HEK293 (cell line): ENCODE results near the gene C4orf17.

Experiments
- CTCF ChIP-seq: fragments of 450-650 bp; formaldehyde crosslinking; IDR thresholded peaks from 2 replicates; pipeline ENCODE4 v1.5.1; 2016; ENCODE audit warnings: missing biosample characterization, missing genetic modification characterization
- ZBTB21 ChIP-seq: fragments of 450-650 bp; formaldehyde crosslinking; IDR thresholded peaks from 2 replicates; pipeline ENCODE4 v1.5.1; 2017; ENCODE audit warnings: missing biosample characterization, missing genetic modification characterization
- ZFP3 ChIP-seq: fragments of 450-650 bp; formaldehyde crosslinking; IDR thresholded peaks from 2 replicates; pipeline ENCODE4 v1.5.1; 2016; ENCODE audit warnings: low read depth, missing biosample characterization, missing genetic modification characterization
- ZFP41 ChIP-seq: fragments of 450-650 bp; formaldehyde crosslinking; IDR thresholded peaks from 2 replicates; pipeline ENCODE4 v1.5.1; 2016; ENCODE audit warnings: missing biosample characterization, missing genetic modification characterization, borderline replicate concordance
- ZNF133 ChIP-seq: fragments of 450-650 bp; formaldehyde crosslinking; IDR thresholded peaks from 2 replicates; pipeline ENCODE4 v1.5.1; 2016; ENCODE audit warnings: missing biosample characterization, missing genetic modification characterization
- ZNF274 ChIP-seq, 2 experiments: fragments of 200-500 bp in 1 of 2; fragments of 450-650 bp in 1 of 2; sonication (Bioruptor generic) in 1 of 2; formaldehyde crosslinking in 1 of 2; IDR thresholded peaks; 2 replicates each; pipeline versions ENCODE4 v1.5.1 to v1.6.1; 2014 to 2016; ENCODE audit warnings: borderline replicate concordance in 1 of 2, inconsistent platforms in 1 of 2, low read length in 1 of 2, missing biosample characterization in 1 of 2, missing genetic modification characterization in 1 of 2
- ZNF571 ChIP-seq: fragments of 450-650 bp; formaldehyde crosslinking; IDR thresholded peaks from 2 replicates; pipeline ENCODE4 v1.5.0; 2017; ENCODE audit warnings: missing biosample characterization, missing genetic modification characterization
- ZNF626 ChIP-seq: fragments of 450-650 bp; sonication (Bioruptor Pico); formaldehyde crosslinking; IDR thresholded peaks from 2 replicates; pipeline ENCODE4 v1.5.1; 2018; ENCODE audit warnings: missing biosample characterization, missing genetic modification characterization, inconsistent platforms
- ZNF747 ChIP-seq: fragments of 450-650 bp; formaldehyde crosslinking; IDR thresholded peaks from 2 replicates; pipeline ENCODE4 v1.5.1; 2016; ENCODE audit warnings: missing biosample characterization, missing genetic modification characterization
- ZNF792 ChIP-seq: fragments of 450-650 bp; formaldehyde crosslinking; IDR thresholded peaks from 2 replicates; pipeline ENCODE4 v1.5.1; 2016; ENCODE audit warnings: missing biosample characterization, missing genetic modification characterization
- ZNF843 ChIP-seq: fragments of 450-650 bp; formaldehyde crosslinking; IDR thresholded peaks from 2 replicates; pipeline ENCODE4 v1.5.1; 2016; ENCODE audit warnings: missing biosample characterization, missing genetic modification characterization
- TF ChIP-seq, protein P1 (sequence below): fragments of 450-650 bp; formaldehyde crosslinking; IDR thresholded peaks from 2 replicates; pipeline ENCODE4 v1.5.1; 2017; ENCODE audit warnings: missing biosample characterization, missing genetic modification characterization
- TF ChIP-seq, protein P2 (sequence below): fragments of 450-650 bp; formaldehyde crosslinking; IDR thresholded peaks from 2 replicates; pipeline ENCODE4 v1.5.1; 2016; ENCODE audit warnings: missing biosample characterization, missing genetic modification characterization

GRCh38 chr4:99462875-99463464, 47.9 kb upstream of the C4orf17 start:
- TF ChIP-seq, protein P1, sequence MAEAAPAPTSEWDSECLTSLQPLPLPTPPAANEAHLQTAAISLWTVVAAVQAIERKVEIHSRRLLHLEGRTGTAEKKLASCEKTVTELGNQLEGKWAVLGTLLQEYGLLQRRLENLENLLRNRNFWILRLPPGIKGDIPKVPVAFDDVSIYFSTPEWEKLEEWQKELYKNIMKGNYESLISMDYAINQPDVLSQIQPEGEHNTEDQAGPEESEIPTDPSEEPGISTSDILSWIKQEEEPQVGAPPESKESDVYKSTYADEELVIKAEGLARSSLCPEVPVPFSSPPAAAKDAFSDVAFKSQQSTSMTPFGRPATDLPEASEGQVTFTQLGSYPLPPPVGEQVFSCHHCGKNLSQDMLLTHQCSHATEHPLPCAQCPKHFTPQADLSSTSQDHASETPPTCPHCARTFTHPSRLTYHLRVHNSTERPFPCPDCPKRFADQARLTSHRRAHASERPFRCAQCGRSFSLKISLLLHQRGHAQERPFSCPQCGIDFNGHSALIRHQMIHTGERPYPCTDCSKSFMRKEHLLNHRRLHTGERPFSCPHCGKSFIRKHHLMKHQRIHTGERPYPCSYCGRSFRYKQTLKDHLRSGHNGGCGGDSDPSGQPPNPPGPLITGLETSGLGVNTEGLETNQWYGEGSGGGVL, result no peak
- TF ChIP-seq ZNF133 (tag by site-specific recombination), result no peak
- TF ChIP-seq ZNF747 (tag by site-specific recombination), result no peak
- TF ChIP-seq CTCF (tag by site-specific recombination), result peak; percentile 22; the same call in 1 of the 2 replicates
- no peak for TF ChIP-seq ZFP41 (tag by site-specific recombination)
- TF ChIP-seq ZBTB21, result no peak
- no peak for TF ChIP-seq ZNF792 (tag by site-specific recombination)
- no peak for TF ChIP-seq ZNF843 (tag by site-specific recombination)
- no peak for TF ChIP-seq ZFP3 (tag by site-specific recombination)
- no peak for TF ChIP-seq ZNF571 (tag by site-specific recombination)
- TF ChIP-seq, protein P2, sequence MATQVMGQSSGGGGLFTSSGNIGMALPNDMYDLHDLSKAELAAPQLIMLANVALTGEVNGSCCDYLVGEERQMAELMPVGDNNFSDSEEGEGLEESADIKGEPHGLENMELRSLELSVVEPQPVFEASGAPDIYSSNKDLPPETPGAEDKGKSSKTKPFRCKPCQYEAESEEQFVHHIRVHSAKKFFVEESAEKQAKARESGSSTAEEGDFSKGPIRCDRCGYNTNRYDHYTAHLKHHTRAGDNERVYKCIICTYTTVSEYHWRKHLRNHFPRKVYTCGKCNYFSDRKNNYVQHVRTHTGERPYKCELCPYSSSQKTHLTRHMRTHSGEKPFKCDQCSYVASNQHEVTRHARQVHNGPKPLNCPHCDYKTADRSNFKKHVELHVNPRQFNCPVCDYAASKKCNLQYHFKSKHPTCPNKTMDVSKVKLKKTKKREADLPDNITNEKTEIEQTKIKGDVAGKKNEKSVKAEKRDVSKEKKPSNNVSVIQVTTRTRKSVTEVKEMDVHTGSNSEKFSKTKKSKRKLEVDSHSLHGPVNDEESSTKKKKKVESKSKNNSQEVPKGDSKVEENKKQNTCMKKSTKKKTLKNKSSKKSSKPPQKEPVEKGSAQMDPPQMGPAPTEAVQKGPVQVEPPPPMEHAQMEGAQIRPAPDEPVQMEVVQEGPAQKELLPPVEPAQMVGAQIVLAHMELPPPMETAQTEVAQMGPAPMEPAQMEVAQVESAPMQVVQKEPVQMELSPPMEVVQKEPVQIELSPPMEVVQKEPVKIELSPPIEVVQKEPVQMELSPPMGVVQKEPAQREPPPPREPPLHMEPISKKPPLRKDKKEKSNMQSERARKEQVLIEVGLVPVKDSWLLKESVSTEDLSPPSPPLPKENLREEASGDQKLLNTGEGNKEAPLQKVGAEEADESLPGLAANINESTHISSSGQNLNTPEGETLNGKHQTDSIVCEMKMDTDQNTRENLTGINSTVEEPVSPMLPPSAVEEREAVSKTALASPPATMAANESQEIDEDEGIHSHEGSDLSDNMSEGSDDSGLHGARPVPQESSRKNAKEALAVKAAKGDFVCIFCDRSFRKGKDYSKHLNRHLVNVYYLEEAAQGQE (tag by site-specific recombination), result no peak
- TF ChIP-seq ZNF626 (tag by site-specific recombination), result no peak
- no peak for TF ChIP-seq ZNF274 (IDR thresholded peaks at IDR 0.05; ENCODE audit: low read length)
- no peak for TF ChIP-seq ZNF274 (tag by site-specific recombination; IDR thresholded peaks at IDR 0.05; ENCODE audit: borderline replicate concordance)
